Pancreas (tissue), 10 donors: Measurements from ENCODE around the gene CDH12. TPM values are rescaled to one million over a fixed set of nuclear protein-coding genes. Genes with fewer than 3 reads are reported as not detected.

ENCODE experiments used
- ATAC-seq, 4 donors: fragments of 200-7000 bp; cut with Tn5 transposase; one replicate each; pipeline versions ENCODE4 v1.8.0 to v1.9.1; 2020; ENCODE audit warnings: mild to moderate bottlenecking in 4 of 4, moderate library complexity in 4 of 4
- DNase-seq, 6 donors: peaks; one replicate each; pipeline ENCODE4 v3.0.0-alpha.2; 2020
- FAIRE-seq: peaks from 2 replicates; lab custom pipeline; 2012; peaks lifted over from hg19 to GRCh38; lab: Jason Lieb, UNC
- H3K27ac ChIP-seq, 4 donors: fragments of 200-600 bp; sonication (generic); 1 replicate in 3 of 4; 2 replicates in 1 of 4; pipeline versions ENCODE4 v1.5.0 to v1.8.0; 2020
- H3K27me3 ChIP-seq, 4 donors: fragments of 200-600 bp; one replicate each; pipeline ENCODE4 v1.8.0; 2021
- H3K36me3 ChIP-seq, 3 donors: fragments of 200-600 bp; sonication (generic) in 1 of 3; one replicate each; pipeline versions ENCODE4 v1.5.0 to v1.8.0; 2020 to 2021
- H3K4me1 ChIP-seq, 3 donors: fragments of 200-600 bp; one replicate each; pipeline ENCODE4 v1.8.0; 2021
- H3K4me3 ChIP-seq, 4 donors: fragments of 200-600 bp; sonication (generic) in 2 of 4; one replicate each; pipeline versions ENCODE4 v1.5.0 to v1.8.0; 2020 to 2021
- H3K9me3 ChIP-seq, 4 donors: fragments of 200-600 bp; one replicate each; pipeline ENCODE4 v1.8.0; 2021
- CTCF ChIP-seq, 4 donors: fragments of 200-600 bp; sonication (generic) in 3 of 4; IDR thresholded peaks; one replicate each; pipeline versions ENCODE4 v1.5.0 to v1.8.0; 2021; ENCODE audit warnings: antibody characterized with exemption in 4 of 4
- WGBS, 2 donors: extraction: QIAGEN DNeasy Blood & Tissue Kit; methylation state at CpG; one replicate each; pipeline ENCODE4 v1.1.7; 2013; 5-methylcytosine and 5-hydroxymethylcytosine counted together
- intact Hi-C, 3 donors: fragments of 100-400 bp; cut with DNase I; formaldehyde crosslinking; loops; one replicate each; pipeline versions ENCODE4 v1.11.1 to v1.14.2; 2022
- polyA plus RNA-seq, 2 donors: library from polyadenylated mRNA; stranded (reverse); fragments of 200-250 nt; gene quantifications; one replicate each; pipeline ENCODE4 v1.2.3, GENCODE V29; 2013
- total RNA-seq, 6 donors: library from RNA; stranded (reverse); fragmentation: NEBNext Ultra II Directional in 4 of 6; extraction: Animal tissue kit (Norgen Biotek cat#: 25700) in 4 of 6; gene quantifications; one replicate each; pipeline versions ENCODE4 v1.2.1 to v1.2.4, GENCODE V29; 2021 to 2023
- donor health status: healthy with polysubstance abuse.
- donor health status: DM: no; HTN: no; CAD: no; lungs with moderate emphysema.
- donor health status: DM: no; HTN: no; CAD: no.
- donor health status: control.
- donor health status: control.
- donor health status: Bipolar disorder and iron deficiency.
- donor health status: DM: yes; HTN: yes; CAD: no.
- donor health status: DM: no; HTN: no; CAD: no.
- donor health status: DM: no; HTN: no; CAD: no.
- donor health status: DM: yes; HTN: yes; CAD: no.

The CDH12 gene
- total and polyA plus RNA-seq, 8 donors = 0.12 to 0.31 (median 0.17) TPM; not detected in 4

GRCh38 chr5:21723500-21723899, 1129.6 kb downstream of the CDH12 start:
- no peak overlapping the region for H3K27ac ChIP-seq

GRCh38 chr5:21711866-21712758, 1141.0 kb downstream of the CDH12 start:
- H3K4me1 ChIP-seq = no peaks in the 10 kb centered on the region
- intact Hi-C loops = no loop called here
- no peaks in the 10 kb centered on the region for H3K36me3 ChIP-seq
- TF ChIP-seq CTCF (IDR thresholded peaks at IDR 0.05) = no peak
- no peaks in the 10 kb centered on the region for H3K9me3 ChIP-seq
- WGBS, 2 donors = 56 to 74% methylated on average over 3 of the region's 3 CpGs
- no peak for FAIRE-seq
- H3K4me3 ChIP-seq = no peak overlapping the region
- ATAC-seq = no peak
- H3K27ac ChIP-seq = no peak overlapping the region
- H3K27me3 ChIP-seq = no peaks in the 10 kb centered on the region
- DNase-seq = no peak

More at GRCh38 chr5:21723500-21723899, 1129.6 kb downstream of the CDH12 start:
- WGBS, 2 donors = 29 to 48% methylated on average over 2 of the region's 2 CpGs
- no peak overlapping the region for H3K4me3 ChIP-seq
- TF ChIP-seq CTCF (IDR thresholded peaks at IDR 0.05) = no peak
- no peaks in the 10 kb centered on the region for H3K36me3 ChIP-seq
- FAIRE-seq (no peak), DNase-seq (no peak), ATAC-seq (no peak)
- no peaks in the 10 kb centered on the region for H3K9me3 ChIP-seq
- H3K4me1 ChIP-seq = no peaks in the 10 kb centered on the region
- intact Hi-C loops = no loop called here
- no peaks in the 10 kb centered on the region for H3K27me3 ChIP-seq

GRCh38 chr5:21709770-21710169, 1143.4 kb downstream of the CDH12 start:
- H3K9me3 ChIP-seq = no peaks in the 10 kb centered on the region
- TF ChIP-seq CTCF (IDR thresholded peaks at IDR 0.05) = no peak
- 72 to 79% methylated on average over 3 of the region's 3 CpGs for WGBS, 2 donors
- no peak for ATAC-seq
- H3K27me3 ChIP-seq = no peaks in the 10 kb centered on the region
- FAIRE-seq = no peak
- no peak for DNase-seq
- no peak overlapping the region for H3K4me3 ChIP-seq
- H3K27ac ChIP-seq = no peak overlapping the region
- intact Hi-C loops = no loop called here
- no peaks in the 10 kb centered on the region for H3K36me3 ChIP-seq
- H3K4me1 ChIP-seq = no peaks in the 10 kb centered on the region

- FAIRE-seq (no peak), ATAC-seq (no peak), DNase-seq (no peak)
- intact Hi-C loops = no loop called here
- no peaks in the 10 kb centered on the region for H3K9me3 ChIP-seq
- no peak for TF ChIP-seq CTCF (IDR thresholded peaks at IDR 0.05)
- H3K4me3 ChIP-seq = no peak overlapping the region
- H3K27me3 ChIP-seq = no peaks in the 10 kb centered on the region
- 41 to 57% methylated on average over 2 of the region's 2 CpGs for WGBS, 2 donors
- no peaks in the 10 kb centered on the region for H3K4me1 ChIP-seq
- no peaks in the 10 kb centered on the region for H3K36me3 ChIP-seq
- H3K27ac ChIP-seq = no peak overlapping the region
Observed at GRCh38 chr5:21704974-21705668, 1148.0 kb downstream of the CDH12 start.
